ENCODE data around the gene SYNPO2L. TPM values are rescaled to one million over a fixed set of nuclear protein-coding genes. Genes with fewer than 3 reads are reported as not detected.

Gene SYNPO2L
- total and polyA plus RNA-seq, 4 donors = under 0.01 to 0.02 TPM; not detected in 2

DNA sequence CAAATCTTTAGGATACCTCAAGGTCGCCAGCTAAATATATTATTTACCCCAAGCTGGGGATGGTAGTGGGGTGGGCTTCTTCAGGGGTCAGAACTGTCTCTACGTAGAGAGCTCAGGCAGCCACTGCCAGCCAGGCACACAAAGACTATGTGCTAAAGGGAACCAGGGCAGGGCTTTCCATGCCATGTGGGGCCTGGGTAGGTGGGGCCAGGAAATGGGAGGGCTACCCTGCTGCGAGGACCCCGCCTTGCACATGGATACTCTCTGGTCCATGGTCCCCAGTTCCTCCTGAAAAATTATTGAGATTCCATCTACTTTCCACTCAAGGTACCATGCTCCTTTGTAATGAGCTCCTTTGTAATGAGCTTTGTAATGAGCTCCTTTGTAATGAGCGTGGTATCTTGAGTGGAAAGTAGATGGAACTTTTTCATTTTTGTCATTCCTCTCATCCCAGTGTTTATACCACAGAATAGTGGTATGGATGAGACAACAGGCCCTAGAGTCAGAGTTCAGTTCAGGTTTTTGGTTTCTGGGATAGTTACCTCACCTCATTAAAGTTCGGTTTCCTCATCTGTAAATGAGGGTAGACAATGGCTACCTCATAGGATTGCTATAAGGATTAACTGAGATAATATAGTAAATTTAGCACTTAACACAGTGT, 5.8 kb downstream of the SYNPO2L start:
- H3K9me3 ChIP-seq (ENCODE audit: control insufficient read depth in 4 of 4, low read length in 3 of 4) = no peaks in the 10 kb centered on the region
- H3K4me3 ChIP-seq (ENCODE audit: low read depth in 1 of 3, low read length in 3 of 3) = no peak overlapping the region
- DNase-seq (ENCODE audit: low spot score) = no peak
- no peak overlapping the region for H3K27ac ChIP-seq (ENCODE audit: low read depth in 1 of 2, low read length in 2 of 2)
- H3K9ac ChIP-seq (ENCODE audit: low read depth in 1 of 2, low read length in 2 of 2) = no peak overlapping the region
- H3K4me1 ChIP-seq (ENCODE audit: control insufficient read depth in 4 of 4, insufficient read depth in 4 of 4, low read length in 3 of 4) = peaks cover 0 to 4% (median 3%) of the 10 kb centered on the region in 4 donors
- TF ChIP-seq FOXA1 (IDR thresholded peaks at IDR 0.05) (no peak), GABPA (IDR thresholded peaks at IDR 0.05 in 1 of 2, conservative IDR thresholded peaks at IDR 0.05 in 1 of 2) (no peak), TAF1 (conservative IDR thresholded peaks at IDR 0.05) (no peak), RXRA (IDR thresholded peaks at IDR 0.05) (no peak), FOXA2 (IDR thresholded peaks at IDR 0.05) (no peak), RAD21 (IDR thresholded peaks at IDR 0.05) (no peak), SP1 (IDR thresholded peaks at IDR 0.05) (no peak), HNF4A (conservative IDR thresholded peaks at IDR 0.05) (no peak), NR2F2 (IDR thresholded peaks at IDR 0.05) (no peak), EGR1 (IDR thresholded peaks at IDR 0.05; ENCODE audit: low read depth in 2 of 2) (no peak), HNF4G (IDR thresholded peaks at IDR 0.05) (no peak), YY1 (IDR thresholded peaks at IDR 0.05) (no peak), JUND (IDR thresholded peaks at IDR 0.05) (no peak)
- TF ChIP-seq, protein P1, sequence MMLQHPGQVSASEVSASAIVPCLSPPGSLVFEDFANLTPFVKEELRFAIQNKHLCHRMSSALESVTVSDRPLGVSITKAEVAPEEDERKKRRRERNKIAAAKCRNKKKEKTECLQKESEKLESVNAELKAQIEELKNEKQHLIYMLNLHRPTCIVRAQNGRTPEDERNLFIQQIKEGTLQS (IDR thresholded peaks at IDR 0.05) = no peak
- TF ChIP-seq, protein P2, sequence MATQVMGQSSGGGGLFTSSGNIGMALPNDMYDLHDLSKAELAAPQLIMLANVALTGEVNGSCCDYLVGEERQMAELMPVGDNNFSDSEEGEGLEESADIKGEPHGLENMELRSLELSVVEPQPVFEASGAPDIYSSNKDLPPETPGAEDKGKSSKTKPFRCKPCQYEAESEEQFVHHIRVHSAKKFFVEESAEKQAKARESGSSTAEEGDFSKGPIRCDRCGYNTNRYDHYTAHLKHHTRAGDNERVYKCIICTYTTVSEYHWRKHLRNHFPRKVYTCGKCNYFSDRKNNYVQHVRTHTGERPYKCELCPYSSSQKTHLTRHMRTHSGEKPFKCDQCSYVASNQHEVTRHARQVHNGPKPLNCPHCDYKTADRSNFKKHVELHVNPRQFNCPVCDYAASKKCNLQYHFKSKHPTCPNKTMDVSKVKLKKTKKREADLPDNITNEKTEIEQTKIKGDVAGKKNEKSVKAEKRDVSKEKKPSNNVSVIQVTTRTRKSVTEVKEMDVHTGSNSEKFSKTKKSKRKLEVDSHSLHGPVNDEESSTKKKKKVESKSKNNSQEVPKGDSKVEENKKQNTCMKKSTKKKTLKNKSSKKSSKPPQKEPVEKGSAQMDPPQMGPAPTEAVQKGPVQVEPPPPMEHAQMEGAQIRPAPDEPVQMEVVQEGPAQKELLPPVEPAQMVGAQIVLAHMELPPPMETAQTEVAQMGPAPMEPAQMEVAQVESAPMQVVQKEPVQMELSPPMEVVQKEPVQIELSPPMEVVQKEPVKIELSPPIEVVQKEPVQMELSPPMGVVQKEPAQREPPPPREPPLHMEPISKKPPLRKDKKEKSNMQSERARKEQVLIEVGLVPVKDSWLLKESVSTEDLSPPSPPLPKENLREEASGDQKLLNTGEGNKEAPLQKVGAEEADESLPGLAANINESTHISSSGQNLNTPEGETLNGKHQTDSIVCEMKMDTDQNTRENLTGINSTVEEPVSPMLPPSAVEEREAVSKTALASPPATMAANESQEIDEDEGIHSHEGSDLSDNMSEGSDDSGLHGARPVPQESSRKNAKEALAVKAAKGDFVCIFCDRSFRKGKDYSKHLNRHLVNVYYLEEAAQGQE (IDR thresholded peaks at IDR 0.05) = no peak
- TF ChIP-seq, protein P3, sequence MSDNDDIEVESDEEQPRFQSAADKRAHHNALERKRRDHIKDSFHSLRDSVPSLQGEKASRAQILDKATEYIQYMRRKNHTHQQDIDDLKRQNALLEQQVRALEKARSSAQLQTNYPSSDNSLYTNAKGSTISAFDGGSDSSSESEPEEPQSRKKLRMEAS (IDR thresholded peaks at IDR 0.05) = no peak
- TF ChIP-seq, protein P4, sequence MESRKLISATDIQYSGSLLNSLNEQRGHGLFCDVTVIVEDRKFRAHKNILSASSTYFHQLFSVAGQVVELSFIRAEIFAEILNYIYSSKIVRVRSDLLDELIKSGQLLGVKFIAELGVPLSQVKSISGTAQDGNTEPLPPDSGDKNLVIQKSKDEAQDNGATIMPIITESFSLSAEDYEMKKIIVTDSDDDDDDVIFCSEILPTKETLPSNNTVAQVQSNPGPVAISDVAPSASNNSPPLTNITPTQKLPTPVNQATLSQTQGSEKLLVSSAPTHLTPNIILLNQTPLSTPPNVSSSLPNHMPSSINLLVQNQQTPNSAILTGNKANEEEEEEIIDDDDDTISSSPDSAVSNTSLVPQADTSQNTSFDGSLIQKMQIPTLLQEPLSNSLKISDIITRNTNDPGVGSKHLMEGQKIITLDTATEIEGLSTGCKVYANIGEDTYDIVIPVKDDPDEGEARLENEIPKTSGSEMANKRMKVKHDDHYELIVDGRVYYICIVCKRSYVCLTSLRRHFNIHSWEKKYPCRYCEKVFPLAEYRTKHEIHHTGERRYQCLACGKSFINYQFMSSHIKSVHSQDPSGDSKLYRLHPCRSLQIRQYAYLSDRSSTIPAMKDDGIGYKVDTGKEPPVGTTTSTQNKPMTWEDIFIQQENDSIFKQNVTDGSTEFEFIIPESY (IDR thresholded peaks at IDR 0.05) = no peak
- TF ChIP-seq, protein P5, sequence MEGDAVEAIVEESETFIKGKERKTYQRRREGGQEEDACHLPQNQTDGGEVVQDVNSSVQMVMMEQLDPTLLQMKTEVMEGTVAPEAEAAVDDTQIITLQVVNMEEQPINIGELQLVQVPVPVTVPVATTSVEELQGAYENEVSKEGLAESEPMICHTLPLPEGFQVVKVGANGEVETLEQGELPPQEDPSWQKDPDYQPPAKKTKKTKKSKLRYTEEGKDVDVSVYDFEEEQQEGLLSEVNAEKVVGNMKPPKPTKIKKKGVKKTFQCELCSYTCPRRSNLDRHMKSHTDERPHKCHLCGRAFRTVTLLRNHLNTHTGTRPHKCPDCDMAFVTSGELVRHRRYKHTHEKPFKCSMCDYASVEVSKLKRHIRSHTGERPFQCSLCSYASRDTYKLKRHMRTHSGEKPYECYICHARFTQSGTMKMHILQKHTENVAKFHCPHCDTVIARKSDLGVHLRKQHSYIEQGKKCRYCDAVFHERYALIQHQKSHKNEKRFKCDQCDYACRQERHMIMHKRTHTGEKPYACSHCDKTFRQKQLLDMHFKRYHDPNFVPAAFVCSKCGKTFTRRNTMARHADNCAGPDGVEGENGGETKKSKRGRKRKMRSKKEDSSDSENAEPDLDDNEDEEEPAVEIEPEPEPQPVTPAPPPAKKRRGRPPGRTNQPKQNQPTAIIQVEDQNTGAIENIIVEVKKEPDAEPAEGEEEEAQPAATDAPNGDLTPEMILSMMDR (IDR thresholded peaks at IDR 0.05; ENCODE audit: low read depth, low read length, missing input control) = no peak
- H3K36me3 ChIP-seq (ENCODE audit: control insufficient read depth in 4 of 4, insufficient read depth in 3 of 4, low read depth in 1 of 4, low read length in 3 of 4) = no peaks in the 10 kb centered on the region
- WGBS = 93% methylated on average over 6 of the region's 6 CpGs
- H3K27me3 ChIP-seq (ENCODE audit: control insufficient read depth in 4 of 4, insufficient read depth in 4 of 4, low read length in 3 of 4) = no peaks in the 10 kb centered on the region

All from liver (tissue), 9 donors.